Transverse colon (tissue), 4 donors: ENCODE results near the gene NPIPB6. TPM values are rescaled to one million over a fixed set of nuclear protein-coding genes. Genes with fewer than 3 reads are reported as not detected.

ENCODE experiments used
- DNase-seq: peaks from one replicate; pipeline ENCODE4 v3.0.0-alpha.2; 2019
- H3K27ac ChIP-seq, 4 donors: fragments of 200-600 bp; sonication (generic); 2 replicates each; pipeline ENCODE4 v1.5.1; 2016 to 2018; ENCODE audit warnings: inconsistent platforms in 4 of 4
- H3K27me3 ChIP-seq: fragments of 200-600 bp; sonication (generic); 2 replicates; pipeline ENCODE4 v1.5.1; 2017; ENCODE audit warnings: inconsistent platforms
- H3K36me3 ChIP-seq, 4 donors: fragments of 200-600 bp; sonication (generic); 2 replicates each; pipeline ENCODE4 v1.5.1; 2017 to 2019; ENCODE audit warnings: inconsistent platforms in 4 of 4
- H3K4me1 ChIP-seq, 4 donors: fragments of 200-600 bp; sonication (generic); 2 replicates each; pipeline ENCODE4 v1.5.1; 2017 to 2020; ENCODE audit warnings: inconsistent platforms in 4 of 4
- H3K4me3 ChIP-seq, 4 donors: fragments of 200-600 bp; sonication (generic); 1 replicate in 1 of 4; 2 replicates in 3 of 4; pipeline versions ENCODE4 v1.5.1 to v1.6.1; 2017 to 2019; ENCODE audit warnings: inconsistent platforms in 4 of 4
- H3K9me3 ChIP-seq, 2 donors: fragments of 200-600 bp; sonication (generic); 2 replicates each; pipeline ENCODE4 v1.5.1; 2017 to 2019; ENCODE audit warnings: inconsistent platforms in 2 of 2
- EP300 ChIP-seq: sonication (generic); formaldehyde crosslinking; IDR thresholded peaks from one replicate; pipeline ENCODE4 v1.6.1; 2017; ENCODE audit warnings: antibody characterized with exemption, low read depth
- POLR2A ChIP-seq: fragments of 450-650 bp; IDR thresholded peaks from one replicate; pipeline ENCODE4 v1.6.1; 2016; ENCODE audit warnings: antibody characterized with exemption, mild to moderate bottlenecking, moderate library complexity
- POLR2AphosphoS5 ChIP-seq, 3 donors: sonication (generic); formaldehyde crosslinking; IDR thresholded peaks; one replicate each; pipeline ENCODE4 v1.6.1; 2016; ENCODE audit warnings: antibody characterized with exemption in 3 of 3
- WGBS, 2 donors: methylation state at CpG; one replicate each; pipeline ENCODE4 v1.1.5; 2018; ENCODE audit warnings: low coverage in 1 of 2; 5-methylcytosine and 5-hydroxymethylcytosine counted together
- in situ Hi-C, 4 donors: fragments of 200-750 bp; cut with MboI; loops; one replicate each; pipeline versions ENCODE4 v1.15.0 to v1.15.1; 2017; ENCODE audit warnings: low sequenced_read_pairs in 3 of 4, low pct_ligation_motif_present in 1 of 4, low pct_unique_long_range_greater_than_20kb in 1 of 4
- intact Hi-C: fragments of 100-400 bp; cut with DNase I; formaldehyde crosslinking; loops from one replicate; pipeline ENCODE4 v1.15.1; 2023; ENCODE audit warnings: low total_unique reads
- total RNA-seq, 4 donors: library from RNA; depleted of rRNA; stranded (reverse); fragments of >200 nt; gene quantifications; one replicate each; pipeline ENCODE4 v1.1.0, GENCODE V29; 2016
- TF ChIP-seq, protein P1 (sequence below), 5 experiments: fragments of 200-600 bp in 3 of 5; fragments of 450-650 bp in 2 of 5; sonication (generic) in 3 of 5; IDR thresholded peaks; 1 replicate in 2 of 5; 2 replicates in 3 of 5; pipeline ENCODE4 v1.5.1; 2016 to 2017; ENCODE audit warnings: antibody characterized with exemption in 5 of 5, inconsistent platforms in 3 of 5, mild to moderate bottlenecking in 2 of 5, moderate library complexity in 1 of 5

Gene NPIPB6
- total RNA-seq, 4 donors from 2014 or later = 5.8 to 12.7 TPM; not detected in 2

DNA sequence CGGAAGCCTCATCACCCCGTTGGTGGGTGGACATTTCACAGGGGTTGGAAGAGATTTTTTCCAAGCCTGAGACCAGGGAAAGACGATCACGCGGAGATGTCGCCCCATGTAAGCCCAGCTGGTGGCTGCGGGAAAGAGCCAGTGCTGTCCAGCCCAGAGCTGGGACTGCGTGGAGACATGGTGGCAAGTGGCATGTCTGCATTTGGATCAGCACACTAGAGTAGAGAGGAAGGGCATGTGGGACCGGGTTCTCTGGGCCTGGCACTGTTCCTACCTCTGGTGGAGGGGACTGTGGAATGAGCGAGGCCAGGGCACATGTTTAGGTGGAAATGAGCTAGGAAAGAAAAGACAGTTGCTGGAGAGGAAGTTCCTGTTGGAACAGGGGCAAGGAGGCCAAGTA, 51.0 kb downstream of the NPIPB6 start:
- in situ Hi-C loops = no loop called here
- intact Hi-C loops = no loop called here
- H3K4me3 ChIP-seq = no peak overlapping the region
- H3K9me3 ChIP-seq = no peaks in the 10 kb centered on the region
- WGBS, 2 donors = 80 to 87% methylated on average over 2 to 10 of the region's 10 CpGs
- H3K27ac ChIP-seq = no peak overlapping the region
- no peaks in the 10 kb centered on the region for H3K4me1 ChIP-seq
- H3K27me3 ChIP-seq = no peaks in the 10 kb centered on the region
- H3K36me3 ChIP-seq = no peaks in the 10 kb centered on the region
- TF ChIP-seq, protein P1, sequence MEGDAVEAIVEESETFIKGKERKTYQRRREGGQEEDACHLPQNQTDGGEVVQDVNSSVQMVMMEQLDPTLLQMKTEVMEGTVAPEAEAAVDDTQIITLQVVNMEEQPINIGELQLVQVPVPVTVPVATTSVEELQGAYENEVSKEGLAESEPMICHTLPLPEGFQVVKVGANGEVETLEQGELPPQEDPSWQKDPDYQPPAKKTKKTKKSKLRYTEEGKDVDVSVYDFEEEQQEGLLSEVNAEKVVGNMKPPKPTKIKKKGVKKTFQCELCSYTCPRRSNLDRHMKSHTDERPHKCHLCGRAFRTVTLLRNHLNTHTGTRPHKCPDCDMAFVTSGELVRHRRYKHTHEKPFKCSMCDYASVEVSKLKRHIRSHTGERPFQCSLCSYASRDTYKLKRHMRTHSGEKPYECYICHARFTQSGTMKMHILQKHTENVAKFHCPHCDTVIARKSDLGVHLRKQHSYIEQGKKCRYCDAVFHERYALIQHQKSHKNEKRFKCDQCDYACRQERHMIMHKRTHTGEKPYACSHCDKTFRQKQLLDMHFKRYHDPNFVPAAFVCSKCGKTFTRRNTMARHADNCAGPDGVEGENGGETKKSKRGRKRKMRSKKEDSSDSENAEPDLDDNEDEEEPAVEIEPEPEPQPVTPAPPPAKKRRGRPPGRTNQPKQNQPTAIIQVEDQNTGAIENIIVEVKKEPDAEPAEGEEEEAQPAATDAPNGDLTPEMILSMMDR (IDR thresholded peaks at IDR 0.05) = no peak
- no peak for TF ChIP-seq POLR2AphosphoS5 (IDR thresholded peaks at IDR 0.05)
- no peak for TF ChIP-seq EP300
- no peak for DNase-seq

DNA sequence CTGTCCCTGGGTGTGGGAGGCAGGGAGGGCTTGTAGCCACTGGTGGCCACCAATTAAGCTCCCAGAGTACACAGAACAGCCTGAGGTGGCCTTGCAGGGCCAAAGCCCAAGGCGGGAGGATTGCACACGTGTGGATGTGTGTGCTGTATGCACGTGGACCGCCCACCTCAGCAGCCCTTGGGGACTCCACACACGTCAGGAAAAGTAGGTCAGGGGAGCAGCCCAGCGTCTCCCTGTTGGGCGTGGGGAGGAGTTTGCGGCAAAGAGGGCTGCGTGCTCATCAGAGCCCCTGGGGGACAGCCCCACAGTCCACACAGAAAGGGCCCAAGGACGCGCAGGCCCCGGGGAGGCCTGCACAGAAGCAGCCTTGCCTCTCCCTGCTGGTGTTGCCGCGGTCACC, 51.4 kb downstream of the NPIPB6 start:
- no peaks in the 10 kb centered on the region for H3K9me3 ChIP-seq
- TF ChIP-seq POLR2AphosphoS5 (IDR thresholded peaks at IDR 0.05) (no peak), POLR2A (no peak), EP300 (no peak)
- TF ChIP-seq, protein P1 (IDR thresholded peaks at IDR 0.05) = no peak
- no peaks in the 10 kb centered on the region for H3K27me3 ChIP-seq
- no peaks in the 10 kb centered on the region for H3K4me1 ChIP-seq
- H3K27ac ChIP-seq = no peak overlapping the region
- intact Hi-C loops (no loop called here), in situ Hi-C loops (no loop called here)
- H3K4me3 ChIP-seq = no peak overlapping the region
- 86% methylated on average over 14 of the region's 14 CpGs; no CpG with 5 or more reads in 1 of the 2 donors for WGBS, 2 donors
- DNase-seq = no peak
- no peaks in the 10 kb centered on the region for H3K36me3 ChIP-seq

DNA sequence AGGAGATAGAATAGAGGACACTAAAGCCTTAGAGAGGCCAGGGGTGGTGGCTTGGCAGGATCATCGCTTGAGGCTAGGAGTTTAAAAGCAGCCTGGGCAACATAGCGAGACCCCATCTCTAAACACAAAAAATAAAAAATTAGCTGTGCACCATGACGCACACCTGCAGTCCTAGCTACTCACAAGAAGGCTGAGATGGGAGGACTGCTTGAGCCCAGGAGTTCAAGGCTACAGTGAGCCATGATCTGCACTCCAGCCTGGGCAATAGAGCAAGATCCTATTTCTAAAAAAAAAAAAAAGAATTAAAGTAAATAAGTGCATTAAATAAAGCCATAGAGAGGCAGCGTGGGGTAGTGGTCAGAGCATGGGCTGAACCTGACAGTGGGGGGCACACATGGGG, 51.9 kb downstream of the NPIPB6 start:
- Histone ChIP-seq H3K27ac (no peak overlapping the region), H3K4me1 (no peaks in the 10 kb centered on the region), H3K9me3 (no peaks in the 10 kb centered on the region), H3K36me3 (no peaks in the 10 kb centered on the region), H3K4me3 (no peak overlapping the region), H3K27me3 (no peaks in the 10 kb centered on the region)
- intact Hi-C loops (no loop called here), in situ Hi-C loops (no loop called here)
- no peak for DNase-seq
- WGBS, 2 donors = 87 to 100% methylated on average over 3 to 4 of the region's 4 CpGs
- TF ChIP-seq POLR2AphosphoS5 (IDR thresholded peaks at IDR 0.05) (no peak), POLR2A (no peak), EP300 (no peak)
- TF ChIP-seq, protein P1 (IDR thresholded peaks at IDR 0.05) = no peak

DNA sequence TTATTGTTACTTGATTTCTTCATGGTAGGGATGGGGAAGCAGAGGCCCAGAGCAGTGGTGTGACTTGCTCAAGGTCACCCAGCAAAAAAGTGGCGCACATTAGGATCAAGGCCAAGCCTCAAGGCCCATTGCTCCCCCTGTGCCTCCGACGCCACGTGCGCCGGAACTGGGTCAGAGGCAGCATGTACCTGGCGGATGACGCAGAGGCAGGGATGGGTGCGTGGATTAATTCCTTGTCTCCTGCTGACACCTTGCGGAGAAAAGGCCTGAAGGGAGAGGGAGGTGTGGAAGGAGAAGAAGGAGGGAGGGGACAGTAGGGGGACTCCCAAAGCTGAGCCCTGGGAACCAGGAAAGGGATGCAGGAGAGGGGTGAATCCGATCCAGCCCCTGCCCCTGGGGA, 52.5 kb downstream of the NPIPB6 start:
- Histone ChIP-seq H3K4me3 (no peak overlapping the region), H3K27me3 (no peaks in the 10 kb centered on the region), H3K36me3 (no peaks in the 10 kb centered on the region), H3K9me3 (no peaks in the 10 kb centered on the region), H3K27ac (no peak overlapping the region), H3K4me1 (no peaks in the 10 kb centered on the region)
- in situ Hi-C loops = no loop called here
- intact Hi-C loops = no loop called here
- WGBS, 2 donors = 93 to 96% methylated on average over 11 of the region's 11 CpGs
- TF ChIP-seq, protein P1 (IDR thresholded peaks at IDR 0.05) = no peak
- no peak for TF ChIP-seq EP300
- TF ChIP-seq POLR2AphosphoS5 (IDR thresholded peaks at IDR 0.05) = no peak
- TF ChIP-seq POLR2A = no peak
- DNase-seq = no peak
